LNCaP clone FGC (cell line): ENCODE results near the gene TTC14.
A peak's percentile ranks its signal among the peaks of the same experiment; 100 is the strongest.

Experiments used
- DNase-seq: peaks from one replicate; pipeline ENCODE4 v3.0.0-alpha.2; 2011; ENCODE audit warnings: low read depth
- H3K4me3 ChIP-seq: 2 replicates; pipeline ENCODE4 v1.5.1; 2011; ENCODE audit warnings: mild to moderate bottlenecking, low read depth, low read length, control low read depth
- CTCF ChIP-seq: IDR thresholded peaks from 2 replicates; pipeline ENCODE4 v1.5.1; 2012; ENCODE audit warnings: mild to moderate bottlenecking; ENCODE audit not compliant: control insufficient read depth, insufficient read depth; ENCODE audit errors: extremely low read depth

The TTC14 gene

GRCh38 chr3:180601688-180602666 is at the start of gene TTC14:
TTC14 (plus strand) TSS chr3:180602163; CDS start chr3:180602262, 99 bp downstream.
- DNase-seq: peak; percentile 94
- peak within 1 kb of the TSS; percentile 66 for H3K4me3 ChIP-seq
- TF ChIP-seq CTCF: peak; percentile 14; the same call in 1 of the 2 replicates

GRCh38 chr3:180563406-180563805 is 38.6 kb upstream of the TTC14 start:
- no peak for DNase-seq
- no peak for TF ChIP-seq CTCF
- H3K4me3 ChIP-seq: no peak overlapping the region

- no peak for TF ChIP-seq CTCF
- H3K4me3 ChIP-seq: no peak overlapping the region
- DNase-seq: no peak
Observed at GRCh38 chr3:180564676-180565075, 37.3 kb upstream of the TTC14 start.

GRCh38 chr3:180570238-180570637 is 31.7 kb upstream of the TTC14 start:
- DNase-seq: no peak
- H3K4me3 ChIP-seq: no peak overlapping the region
- TF ChIP-seq CTCF: no peak

GRCh38 chr3:180571831-180572598 is 29.9 kb upstream of the TTC14 start:
- no peak for TF ChIP-seq CTCF
- no peak for DNase-seq

GRCh38 chr3:180575571-180575970 is 26.4 kb upstream of the TTC14 start:
- no peak for TF ChIP-seq CTCF
- H3K4me3 ChIP-seq: no peak overlapping the region
- DNase-seq: no peak

More at GRCh38 chr3:180571831-180572598, 29.9 kb upstream of the TTC14 start:
- no peak overlapping the region for H3K4me3 ChIP-seq
